PC-9 (cell line): ENCODE data around the gene NRG3. TPM values are rescaled to one million over a fixed set of nuclear protein-coding genes. Genes with fewer than 3 reads are reported as not detected.

Experiments
- BruUV-seq: library from RNA; stranded (reverse); fragments of 400-500 nt; replicated peaks from 2 replicates; lab custom pipeline; 2021; lab: Mats Ljungman, UMichigan
- CTCF ChIA-PET: fragments of 300-600 bp; sonication (Branson Sonifier 250); formaldehyde crosslinking; loops from one replicate; lab custom pipeline; 2022; ENCODE audit warnings: antibody characterized with exemption; lab: Charles Lee
- POLR2A ChIA-PET: fragments of 300-600 bp; sonication (Branson Sonifier 250); formaldehyde crosslinking; loops from one replicate; lab custom pipeline; 2022; ENCODE audit warnings: antibody characterized with exemption; ENCODE audit not compliant: unreplicated experiment; lab: Charles Lee
- DNase-seq, 2 experiments: peaks; one replicate each; pipeline versions ENCODE4 v3.0.0 to v3.0.0-alpha.2; 2015 to 2022; ENCODE audit warnings: mixed read lengths in 1 of 2
- H2AFZ ChIP-seq: fragments of 200-600 bp; sonication (generic); 2 replicates; pipeline ENCODE4 v1.8.1; 2017; ENCODE audit warnings: antibody characterized with exemption
- H3F3A ChIP-seq: fragments of 200-600 bp; sonication (generic); 2 replicates; pipeline ENCODE4 v1.8.1; 2017; ENCODE audit warnings: antibody characterized with exemption, mild to moderate bottlenecking, low read depth; ENCODE audit not compliant: insufficient read depth
- H3K27ac ChIP-seq: fragments of 200-600 bp; sonication (generic); 2 replicates; pipeline ENCODE4 v1.6.1; 2016; ENCODE audit warnings: mixed run types
- H3K27me3 ChIP-seq: fragments of 200-600 bp; sonication (generic); 2 replicates; pipeline ENCODE4 v1.6.1; 2016; ENCODE audit warnings: low read depth, mixed run types; ENCODE audit not compliant: insufficient read depth
- H3K36me3 ChIP-seq: fragments of 200-600 bp; sonication (generic); 2 replicates; pipeline ENCODE4 v1.6.1; 2016; ENCODE audit warnings: low read depth, mixed run types
- H3K4me1 ChIP-seq: fragments of 200-600 bp; sonication (generic); replicated peaks from 2 replicates; pipeline ENCODE4 v1.6.1; 2016; ENCODE audit warnings: mixed run types; ENCODE audit not compliant: insufficient read depth
- H3K4me2 ChIP-seq: fragments of 200-600 bp; sonication (generic); 2 replicates; pipeline ENCODE4 v1.6.1; 2017; ENCODE audit warnings: mixed run types
- H3K4me3 ChIP-seq: fragments of 200-600 bp; sonication (generic); 2 replicates; pipeline ENCODE4 v1.6.1; 2016; ENCODE audit warnings: mixed run types
- H3K79me2 ChIP-seq: fragments of 200-600 bp; sonication (generic); 2 replicates; pipeline ENCODE4 v1.6.1; 2017; ENCODE audit warnings: low read depth, mixed run types
- H3K9me2 ChIP-seq: fragments of 200-600 bp; sonication (generic); 2 replicates; pipeline ENCODE4 v1.8.1; 2017; ENCODE audit warnings: mild to moderate bottlenecking; ENCODE audit not compliant: insufficient read depth
- H3K9me3 ChIP-seq: fragments of 200-600 bp; sonication (generic); 2 replicates; pipeline ENCODE4 v1.8.1; 2016; ENCODE audit warnings: low read depth; ENCODE audit not compliant: insufficient read depth
- H4K20me1 ChIP-seq: fragments of 200-600 bp; sonication (generic); 2 replicates; pipeline ENCODE4 v1.8.1; 2017; ENCODE audit not compliant: insufficient read depth
- CTCF ChIP-seq: fragments of 200-600 bp; sonication (generic); conservative IDR thresholded peaks from 2 replicates; pipeline ENCODE4 v1.6.1; 2017; ENCODE audit warnings: mixed run types, antibody characterized with exemption, mild to moderate bottlenecking, moderate library complexity
- EZH2 ChIP-seq: fragments of 200-600 bp; sonication (generic); IDR thresholded peaks from 2 replicates; pipeline ENCODE4 v1.8.0; 2017; ENCODE audit warnings: antibody characterized with exemption, low read depth
- intact Hi-C: fragments of 100-400 bp; cut with micrococcal nuclease; formaldehyde crosslinking; loops from one replicate; pipeline ENCODE4 v1.10.0; 2022; ENCODE audit not compliant: unreplicated experiment
- total RNA-seq: library from RNA; stranded (reverse); gene quantifications from 2 replicates; pipeline ENCODE4 v1.2.3, GENCODE V29; 2021

NRG3 gene
- total RNA-seq, 1 experiment from 2014 or later: not detected

- Histone ChIP-seq H3K4me2 (no peak overlapping the region), H3K79me2 (no peaks in the 10 kb centered on the region), H2AFZ (no peak overlapping the region), H4K20me1 (no peaks in the 10 kb centered on the region), H3K9me2 (no peaks in the 10 kb centered on the region), H3K4me1 (no peaks in the 10 kb centered on the region), H3K27ac (no peak overlapping the region), H3K4me3 (no peak overlapping the region), H3K9me3 (no peaks in the 10 kb centered on the region; the same call in 1 of the 2 replicates), H3K27me3 (no peaks in the 10 kb centered on the region), H3F3A (no peaks in the 10 kb centered on the region), H3K36me3 (no peaks in the 10 kb centered on the region)
- ChIA-PET POLR2A (no interaction called here), CTCF (no interaction called here)
- no peak for DNase-seq
- intact Hi-C loops: no loop called here
- BruUV-seq: no TSS peak
- TF ChIP-seq CTCF (no peak), EZH2 (no peak)
These were observed 942.9 kb downstream of the NRG3 start for GRCh38 chr10:82817676-82818422.

- BruUV-seq: no TSS peak
- POLR2A ChIA-PET: no interaction called here
- H3K9me2 ChIP-seq: no peaks in the 10 kb centered on the region
- no peak overlapping the region for H3K4me2 ChIP-seq
- no peak overlapping the region for H2AFZ ChIP-seq
- H3K27ac ChIP-seq: no peak overlapping the region
- DNase-seq: no peak
- H3K4me3 ChIP-seq: no peak overlapping the region
- no peaks in the 10 kb centered on the region for H3K79me2 ChIP-seq
- no peak for TF ChIP-seq EZH2
- TF ChIP-seq CTCF: no peak
- H3F3A ChIP-seq: no peaks in the 10 kb centered on the region
- intact Hi-C loops: no loop called here
- no peaks in the 10 kb centered on the region for H3K36me3 ChIP-seq
- CTCF ChIA-PET: no interaction called here
- no peaks in the 10 kb centered on the region for H3K9me3 ChIP-seq
- no peaks in the 10 kb centered on the region for H3K27me3 ChIP-seq
- no peaks in the 10 kb centered on the region for H4K20me1 ChIP-seq
- H3K4me1 ChIP-seq: no peaks in the 10 kb centered on the region
These were observed 946.0 kb downstream of the NRG3 start for GRCh38 chr10:82821043-82821442.

GRCh38 chr10:82826132-82826531, 951.1 kb downstream of the NRG3 start:
- Histone ChIP-seq H3K27ac (no peak overlapping the region), H3K36me3 (no peaks in the 10 kb centered on the region), H2AFZ (no peak overlapping the region), H3K27me3 (no peaks in the 10 kb centered on the region), H3K4me3 (no peak overlapping the region), H3F3A (no peaks in the 10 kb centered on the region), H3K9me2 (no peaks in the 10 kb centered on the region), H4K20me1 (0 out of 2 replicates have a peak, but pooled peaks cover 3% of the 10 kb centered on the region), H3K4me2 (no peak overlapping the region; the same call in 1 of the 2 replicates), H3K4me1 (no peaks in the 10 kb centered on the region), H3K79me2 (no peaks in the 10 kb centered on the region), H3K9me3 (no peaks in the 10 kb centered on the region)
- ChIA-PET CTCF (no interaction called here), POLR2A (interaction anchor here (0.6 to 0.7 kb wide), 2 partner anchors 77 to 1365 kb away, joined by 3 to 6 read pairs; no protein-coding TSS in a partner anchor)
- no peak for DNase-seq
- intact Hi-C loops: no loop called here
- no TSS peak for BruUV-seq
- TF ChIP-seq CTCF (no peak), EZH2 (no peak)
